ENCODE results near the gene CD40LG. TPM values are rescaled to one million over a fixed set of nuclear protein-coding genes. Genes with fewer than 3 reads are reported as not detected.

CD40LG gene
- total and polyA plus RNA-seq, 2 experiments from 2014 or later: not detected

DNA sequence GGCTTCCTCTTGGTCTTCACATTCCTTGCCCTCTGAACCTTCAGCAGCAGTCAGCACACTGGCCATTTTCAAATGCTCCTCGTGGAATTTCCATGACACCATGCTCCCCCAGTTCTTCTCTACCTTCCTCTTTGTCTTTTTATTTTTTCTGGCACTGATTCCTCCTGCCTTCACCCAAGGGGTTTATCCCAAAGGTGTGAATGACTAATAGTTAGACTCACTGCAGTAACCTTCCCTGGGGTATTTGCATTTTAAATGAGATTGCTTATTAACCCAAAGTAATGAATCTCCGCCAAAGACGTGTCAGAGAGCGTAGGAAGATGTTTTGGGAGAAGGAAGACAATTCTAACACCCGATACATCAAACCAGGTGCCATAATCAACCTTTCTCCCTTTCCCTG, 36.2 kb downstream of the CD40LG start:
- Histone ChIP-seq H3K4me3 (no peak overlapping the region), H3K4me2 (no peak overlapping the region), H3K9me3 (ENCODE audit: low read depth) (no peaks in the 10 kb centered on the region), H3K27me3 (no peaks in the 10 kb centered on the region), H3K36me3 (replicated peaks; ENCODE audit: insufficient read depth, low read depth) (no peaks in the 10 kb centered on the region), H3K4me1 (ENCODE audit: insufficient read depth) (no peaks in the 10 kb centered on the region), H2AFZ (no peak overlapping the region), H4K20me1 (ENCODE audit: insufficient read depth, poor library complexity, severe bottlenecking) (no peaks in the 10 kb centered on the region), H3K79me2 (no peaks in the 10 kb centered on the region), H3K27ac (no peak overlapping the region), H3K9me2 (replicated peaks; ENCODE audit: insufficient read depth) (no peaks in the 10 kb centered on the region)
- DNase-seq (ENCODE audit: low spot score): no peak
- TF ChIP-seq, protein P1, sequence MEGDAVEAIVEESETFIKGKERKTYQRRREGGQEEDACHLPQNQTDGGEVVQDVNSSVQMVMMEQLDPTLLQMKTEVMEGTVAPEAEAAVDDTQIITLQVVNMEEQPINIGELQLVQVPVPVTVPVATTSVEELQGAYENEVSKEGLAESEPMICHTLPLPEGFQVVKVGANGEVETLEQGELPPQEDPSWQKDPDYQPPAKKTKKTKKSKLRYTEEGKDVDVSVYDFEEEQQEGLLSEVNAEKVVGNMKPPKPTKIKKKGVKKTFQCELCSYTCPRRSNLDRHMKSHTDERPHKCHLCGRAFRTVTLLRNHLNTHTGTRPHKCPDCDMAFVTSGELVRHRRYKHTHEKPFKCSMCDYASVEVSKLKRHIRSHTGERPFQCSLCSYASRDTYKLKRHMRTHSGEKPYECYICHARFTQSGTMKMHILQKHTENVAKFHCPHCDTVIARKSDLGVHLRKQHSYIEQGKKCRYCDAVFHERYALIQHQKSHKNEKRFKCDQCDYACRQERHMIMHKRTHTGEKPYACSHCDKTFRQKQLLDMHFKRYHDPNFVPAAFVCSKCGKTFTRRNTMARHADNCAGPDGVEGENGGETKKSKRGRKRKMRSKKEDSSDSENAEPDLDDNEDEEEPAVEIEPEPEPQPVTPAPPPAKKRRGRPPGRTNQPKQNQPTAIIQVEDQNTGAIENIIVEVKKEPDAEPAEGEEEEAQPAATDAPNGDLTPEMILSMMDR (IDR thresholded peaks at IDR 0.05; ENCODE audit: poor library complexity): no peak
- TF ChIP-seq EZH2 (IDR thresholded peaks at IDR 0.05; ENCODE audit: borderline replicate concordance) (no peak), EZH2phosphoT487 (IDR thresholded peaks at IDR 0.05; ENCODE audit: low read depth, severe bottlenecking, unreplicated experiment) (no peak)
- 61% methylated on average over 5 of the region's 5 CpGs for WGBS (ENCODE audit: low lambda C conversion rate, missing lambda C conversion rate)

DNA sequence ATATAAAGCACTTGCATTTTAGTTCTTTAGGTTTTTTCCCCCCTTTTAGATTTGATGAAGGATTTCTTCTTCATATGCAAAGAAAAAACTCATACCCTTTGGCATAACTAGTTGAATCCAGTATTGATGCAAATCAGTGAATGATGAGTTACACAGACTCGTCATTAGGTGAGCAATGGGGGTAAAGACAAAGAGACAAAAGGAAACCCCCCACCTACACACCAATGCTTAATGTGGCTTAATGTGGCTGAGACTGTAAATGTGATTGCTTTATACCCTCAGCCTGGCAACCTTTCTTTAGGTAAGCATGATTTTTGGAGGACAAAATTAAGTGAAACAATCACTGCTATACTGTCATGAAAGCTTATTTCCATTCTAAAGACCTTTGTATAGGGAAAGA, 39.5 kb downstream of the CD40LG start:
- H3K79me2 ChIP-seq: no peaks in the 10 kb centered on the region
- H3K4me1 ChIP-seq (ENCODE audit: insufficient read depth): no peaks in the 10 kb centered on the region
- TF ChIP-seq, protein P1 (IDR thresholded peaks at IDR 0.05; ENCODE audit: poor library complexity): no peak
- TF ChIP-seq EZH2 (IDR thresholded peaks at IDR 0.05; ENCODE audit: borderline replicate concordance) (no peak), EZH2phosphoT487 (IDR thresholded peaks at IDR 0.05; ENCODE audit: low read depth, severe bottlenecking, unreplicated experiment) (no peak)
- no peak overlapping the region for H3K4me2 ChIP-seq
- 58% methylated on average over 1 of the region's 1 CpG for WGBS (ENCODE audit: low lambda C conversion rate, missing lambda C conversion rate)
- H2AFZ ChIP-seq: no peak overlapping the region
- no peaks in the 10 kb centered on the region for H3K9me3 ChIP-seq (ENCODE audit: low read depth)
- no peak overlapping the region for H3K27ac ChIP-seq
- H4K20me1 ChIP-seq (ENCODE audit: insufficient read depth, poor library complexity, severe bottlenecking): no peaks in the 10 kb centered on the region
- no peaks in the 10 kb centered on the region for H3K27me3 ChIP-seq
- no peaks in the 10 kb centered on the region for H3K9me2 ChIP-seq (replicated peaks; ENCODE audit: insufficient read depth)
- no peak for DNase-seq (ENCODE audit: low spot score)
- H3K4me3 ChIP-seq: no peak overlapping the region
- H3K36me3 ChIP-seq (replicated peaks; ENCODE audit: insufficient read depth, low read depth): no peaks in the 10 kb centered on the region

GRCh38 chrX:136689436-136689835, 41.5 kb downstream of the CD40LG start:
- WGBS (ENCODE audit: low lambda C conversion rate, missing lambda C conversion rate): 46% methylated on average over 6 of the region's 6 CpGs
- H3K79me2 ChIP-seq: no peaks in the 10 kb centered on the region
- no peaks in the 10 kb centered on the region for H3K36me3 ChIP-seq (replicated peaks; ENCODE audit: insufficient read depth, low read depth)
- TF ChIP-seq EZH2phosphoT487 (IDR thresholded peaks at IDR 0.05; ENCODE audit: low read depth, severe bottlenecking, unreplicated experiment) (no peak), EZH2 (IDR thresholded peaks at IDR 0.05; ENCODE audit: borderline replicate concordance) (no peak)
- TF ChIP-seq, protein P1 (IDR thresholded peaks at IDR 0.05; ENCODE audit: poor library complexity): no peak
- no peaks in the 10 kb centered on the region for H4K20me1 ChIP-seq (ENCODE audit: insufficient read depth, poor library complexity, severe bottlenecking)
- no peaks in the 10 kb centered on the region for H3K27me3 ChIP-seq
- H2AFZ ChIP-seq: no peak overlapping the region
- H3K4me1 ChIP-seq (ENCODE audit: insufficient read depth): no peaks in the 10 kb centered on the region
- H3K27ac ChIP-seq: no peak overlapping the region
- H3K4me3 ChIP-seq: no peak overlapping the region
- H3K4me2 ChIP-seq: no peak overlapping the region
- no peak for DNase-seq (ENCODE audit: low spot score)
- H3K9me2 ChIP-seq (replicated peaks; ENCODE audit: insufficient read depth): no peaks in the 10 kb centered on the region
- no peaks in the 10 kb centered on the region for H3K9me3 ChIP-seq (ENCODE audit: low read depth)
